ENCODE results near the gene VAV1.

DNA sequence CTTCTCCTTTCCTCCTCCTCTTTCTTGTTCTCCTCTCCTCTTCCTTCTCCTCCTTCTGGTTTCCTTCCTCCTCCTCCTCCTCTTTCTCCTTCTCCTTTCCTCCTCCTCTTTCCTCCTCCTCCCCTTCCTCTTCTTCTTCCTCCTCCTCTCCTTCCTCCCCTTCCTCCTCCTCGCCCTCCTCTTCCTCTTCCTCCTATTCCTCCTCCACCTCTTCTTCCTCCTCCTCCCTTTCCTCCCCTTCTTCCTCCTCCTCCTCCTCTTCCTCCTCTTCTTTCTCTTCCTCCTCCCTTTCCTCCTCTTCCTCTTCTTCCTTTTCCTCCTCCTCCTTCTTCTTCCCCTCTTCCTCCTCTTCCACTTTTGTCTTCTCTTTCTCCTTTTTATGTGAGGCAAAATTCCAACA is 59.9 kb downstream of the VAV1 start:
- no peak for TF ChIP-seq TAF1 (IDR thresholded peaks at IDR 0.05; ENCODE audit: control insufficient read depth, extremely low read depth, insufficient read depth, low read length, severe bottlenecking)
- TF ChIP-seq TSC22D4 (tag; IDR thresholded peaks at IDR 0.05) = no peak
- no peak for TF ChIP-seq CEBPB (tag; IDR thresholded peaks at IDR 0.05)
- TF ChIP-seq HNRNPUL1 (IDR thresholded peaks at IDR 0.05; ENCODE audit: low read length) = no peak
- TF ChIP-seq ZNF134 (CRISPR knock-in tag; conservative IDR thresholded peaks at IDR 0.05) = no peak
- no peak for TF ChIP-seq U2AF2 (optimal IDR thresholded peaks at IDR 0.05; ENCODE audit: low read depth, low read length)
- no peak for TF ChIP-seq CAMTA2 (CRISPR knock-in tag; conservative IDR thresholded peaks at IDR 0.05)
- TF ChIP-seq ETV6 (IDR thresholded peaks at IDR 0.05; ENCODE audit: borderline replicate concordance in 1 of 2, low read depth in 2 of 2, low read length in 1 of 2) = no peak
- TF ChIP-seq ETV6 (CRISPR knock-in tag; IDR thresholded peaks at IDR 0.05; ENCODE audit: borderline replicate concordance) = no peak

All from K562 (cell line).